ENCODE results near the gene XYLB. TPM values are rescaled to one million over a fixed set of nuclear protein-coding genes. Genes with fewer than 3 reads are reported as not detected.

XYLB gene
- total RNA-seq, 1 experiment from 2014 or later: 1.5 TPM

GRCh38 chr3:38365469-38366062 lies 19.0 kb downstream of the XYLB start:
- no peak overlapping the region for H3K4me3 ChIP-seq (ENCODE audit: insufficient read depth, low read depth, low read length)

GRCh38 chr3:38366082-38366481 lies 19.5 kb downstream of the XYLB start:
- Histone ChIP-seq H3K4me3 (ENCODE audit: insufficient read depth, low read depth, low read length) (no peak overlapping the region), H3K36me3 (replicated peaks; ENCODE audit: control insufficient read depth, insufficient read depth, low read length) (no peaks in the 10 kb centered on the region; the same call in 1 of the 2 replicates), H3K27me3 (ENCODE audit: control insufficient read depth, insufficient read depth, low read length) (no peaks in the 10 kb centered on the region)
- DNase-seq: no peak

More at GRCh38 chr3:38365469-38366062, 19.0 kb downstream of the XYLB start:
- no peaks in the 10 kb centered on the region for H3K27me3 ChIP-seq (ENCODE audit: control insufficient read depth, insufficient read depth, low read length)
- no peaks in the 10 kb centered on the region; the same call in 1 of the 2 replicates for H3K36me3 ChIP-seq (replicated peaks; ENCODE audit: control insufficient read depth, insufficient read depth, low read length)
- DNase-seq: no peak

DNA sequence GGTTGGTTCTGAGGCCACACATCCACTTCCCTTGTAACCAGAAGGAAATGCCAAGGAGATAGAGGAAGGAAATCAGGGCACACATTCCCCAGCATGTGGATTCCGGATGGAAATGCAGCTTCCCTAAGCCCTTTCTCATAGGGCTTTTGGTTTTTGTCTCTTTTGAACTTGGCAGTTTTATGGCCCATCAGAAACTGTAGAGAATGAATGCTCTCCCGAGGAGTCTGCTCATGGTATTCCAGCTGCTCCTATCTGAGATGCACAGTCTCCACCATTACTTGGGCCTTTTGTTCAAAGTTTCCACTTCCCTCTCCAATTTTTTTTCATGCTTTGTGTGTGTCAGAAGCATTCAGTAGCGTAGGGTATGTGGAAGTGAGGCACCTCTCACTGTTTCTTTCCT lies 21.2 kb downstream of the XYLB start:
- Histone ChIP-seq H3K36me3 (replicated peaks; ENCODE audit: control insufficient read depth, insufficient read depth, low read length) (no peaks in the 10 kb centered on the region; the same call in 1 of the 2 replicates), H3K4me3 (ENCODE audit: insufficient read depth, low read depth, low read length) (no peak overlapping the region), H3K27me3 (ENCODE audit: control insufficient read depth, insufficient read depth, low read length) (no peaks in the 10 kb centered on the region)
- no peak for DNase-seq

GRCh38 chr3:38368238-38368637 lies 21.7 kb downstream of the XYLB start:
- no peak overlapping the region for H3K4me3 ChIP-seq (ENCODE audit: insufficient read depth, low read depth, low read length)
- H3K27me3 ChIP-seq (ENCODE audit: control insufficient read depth, insufficient read depth, low read length): no peaks in the 10 kb centered on the region
- H3K36me3 ChIP-seq (replicated peaks; ENCODE audit: control insufficient read depth, insufficient read depth, low read length): no peaks in the 10 kb centered on the region; the same call in 1 of the 2 replicates
- DNase-seq: no peak

DNA sequence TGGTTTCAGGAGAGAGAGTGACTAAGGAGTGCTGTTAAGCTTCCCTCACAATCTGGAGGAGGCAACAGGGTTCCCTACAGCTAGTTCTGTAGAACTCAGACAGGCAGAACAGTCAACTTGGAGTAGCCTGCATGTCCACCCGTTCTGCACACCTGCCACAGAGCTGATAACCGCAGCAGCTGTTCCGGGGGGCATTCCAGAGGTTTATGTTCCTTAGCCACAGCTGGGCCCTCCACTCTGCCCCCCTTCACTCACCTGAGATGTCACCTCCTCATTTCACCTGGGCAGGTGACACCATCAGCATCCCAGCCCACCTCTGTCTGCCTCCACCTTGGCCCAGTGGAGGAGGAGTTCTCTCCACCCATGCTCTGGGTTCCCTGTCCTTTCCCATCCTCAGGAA lies 22.6 kb downstream of the XYLB start:
- no peak overlapping the region for H3K4me3 ChIP-seq (ENCODE audit: insufficient read depth, low read depth, low read length)
- no peak for DNase-seq

GRCh38 chr3:38370149-38370548 lies 23.6 kb downstream of the XYLB start:
- Histone ChIP-seq H3K36me3 (replicated peaks; ENCODE audit: control insufficient read depth, insufficient read depth, low read length) (no peaks in the 10 kb centered on the region; the same call in 1 of the 2 replicates), H3K27me3 (ENCODE audit: control insufficient read depth, insufficient read depth, low read length) (no peaks in the 10 kb centered on the region), H3K4me3 (ENCODE audit: insufficient read depth, low read depth, low read length) (no peak overlapping the region)
- no peak for DNase-seq

More for the DNA sequence above, 22.6 kb downstream of the XYLB start:
- H3K36me3 ChIP-seq (replicated peaks; ENCODE audit: control insufficient read depth, insufficient read depth, low read length): no peaks in the 10 kb centered on the region; the same call in 1 of the 2 replicates
- H3K27me3 ChIP-seq (ENCODE audit: control insufficient read depth, insufficient read depth, low read length): no peaks in the 10 kb centered on the region

DNA sequence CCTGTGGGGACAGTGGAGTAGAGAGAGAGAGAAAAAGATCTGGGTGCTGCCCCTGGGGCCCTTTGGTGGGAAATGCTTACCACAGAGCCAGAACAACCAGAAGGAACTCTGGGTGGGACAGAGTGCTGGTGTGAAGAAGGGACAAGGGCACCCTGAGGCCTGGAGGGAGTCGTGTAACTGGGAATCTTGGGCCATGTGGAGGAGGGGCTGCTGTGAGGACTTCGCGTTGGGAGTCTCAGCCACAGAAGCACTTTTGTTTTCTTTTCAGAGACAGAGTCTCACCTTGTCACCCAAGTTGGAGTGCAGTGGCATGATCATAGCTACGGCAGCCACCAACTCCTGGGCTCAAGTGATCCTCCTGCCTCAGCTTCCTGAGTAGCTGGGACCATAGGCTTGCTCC lies 24.3 kb downstream of the XYLB start:
- no peak overlapping the region for H3K4me3 ChIP-seq (ENCODE audit: insufficient read depth, low read depth, low read length)
- H3K36me3 ChIP-seq (replicated peaks; ENCODE audit: control insufficient read depth, insufficient read depth, low read length): no peaks in the 10 kb centered on the region; the same call in 1 of the 2 replicates

GRCh38 chr3:38371541-38372213 lies 25.1 kb downstream of the XYLB start:
- no peaks in the 10 kb centered on the region for H3K27me3 ChIP-seq (ENCODE audit: control insufficient read depth, insufficient read depth, low read length)

More for the DNA sequence above, 24.3 kb downstream of the XYLB start:
- H3K27me3 ChIP-seq (ENCODE audit: control insufficient read depth, insufficient read depth, low read length): no peaks in the 10 kb centered on the region
- no peak for DNase-seq

GRCh38 chr3:38372214-38372601 lies 25.6 kb downstream of the XYLB start:
- Histone ChIP-seq H3K27me3 (ENCODE audit: control insufficient read depth, insufficient read depth, low read length) (no peaks in the 10 kb centered on the region), H3K4me3 (ENCODE audit: insufficient read depth, low read depth, low read length) (no peak overlapping the region), H3K36me3 (replicated peaks; ENCODE audit: control insufficient read depth, insufficient read depth, low read length) (no peaks in the 10 kb centered on the region)
- no peak for DNase-seq

More at GRCh38 chr3:38371541-38372213, 25.1 kb downstream of the XYLB start:
- H3K4me3 ChIP-seq (ENCODE audit: insufficient read depth, low read depth, low read length): no peak overlapping the region
- DNase-seq: no peak
- H3K36me3 ChIP-seq (replicated peaks; ENCODE audit: control insufficient read depth, insufficient read depth, low read length): no peaks in the 10 kb centered on the region; the same call in 1 of the 2 replicates

DNA sequence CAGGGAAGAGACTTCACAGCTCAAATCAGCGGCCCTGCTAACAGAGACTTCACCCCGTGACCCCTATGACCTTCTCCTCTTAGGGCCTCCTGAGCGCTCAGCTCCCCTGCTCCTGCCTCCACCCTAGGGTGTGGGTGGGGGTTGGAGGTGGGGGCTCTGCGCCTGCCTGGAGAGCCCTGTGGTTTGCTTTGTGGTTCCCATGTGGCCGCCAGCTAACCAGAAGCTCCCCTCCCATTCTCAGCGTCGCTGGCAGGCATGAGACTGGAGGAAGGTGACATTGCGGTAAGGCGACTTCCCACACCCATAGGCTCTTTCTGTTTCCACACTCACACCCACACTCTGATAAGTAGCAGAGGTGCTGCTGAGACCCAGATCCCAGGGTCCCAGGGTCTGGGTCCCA lies 27.6 kb downstream of the XYLB start:
- no peaks in the 10 kb centered on the region for H3K27me3 ChIP-seq (ENCODE audit: control insufficient read depth, insufficient read depth, low read length)

GRCh38 chr3:38375072-38375471 lies 28.5 kb downstream of the XYLB start:
- no peaks in the 10 kb centered on the region for H3K27me3 ChIP-seq (ENCODE audit: control insufficient read depth, insufficient read depth, low read length)
- DNase-seq: no peak
- no peaks in the 10 kb centered on the region for H3K36me3 ChIP-seq (replicated peaks; ENCODE audit: control insufficient read depth, insufficient read depth, low read length)
- H3K4me3 ChIP-seq (ENCODE audit: insufficient read depth, low read depth, low read length): no peak overlapping the region

More for the DNA sequence above, 27.6 kb downstream of the XYLB start:
- H3K4me3 ChIP-seq (ENCODE audit: insufficient read depth, low read depth, low read length): no peak overlapping the region
- H3K36me3 ChIP-seq (replicated peaks; ENCODE audit: control insufficient read depth, insufficient read depth, low read length): no peaks in the 10 kb centered on the region
- no peak for DNase-seq

- Histone ChIP-seq H3K36me3 (replicated peaks; ENCODE audit: control insufficient read depth, insufficient read depth, low read length) (peaks cover under 1% of the 10 kb centered on the region; the same call in 1 of the 2 replicates), H3K27me3 (ENCODE audit: control insufficient read depth, insufficient read depth, low read length) (no peaks in the 10 kb centered on the region), H3K4me3 (ENCODE audit: insufficient read depth, low read depth, low read length) (no peak overlapping the region)
- DNase-seq: no peak
Observed at GRCh38 chr3:38375488-38376097, 29.0 kb downstream of the XYLB start.

DNA sequence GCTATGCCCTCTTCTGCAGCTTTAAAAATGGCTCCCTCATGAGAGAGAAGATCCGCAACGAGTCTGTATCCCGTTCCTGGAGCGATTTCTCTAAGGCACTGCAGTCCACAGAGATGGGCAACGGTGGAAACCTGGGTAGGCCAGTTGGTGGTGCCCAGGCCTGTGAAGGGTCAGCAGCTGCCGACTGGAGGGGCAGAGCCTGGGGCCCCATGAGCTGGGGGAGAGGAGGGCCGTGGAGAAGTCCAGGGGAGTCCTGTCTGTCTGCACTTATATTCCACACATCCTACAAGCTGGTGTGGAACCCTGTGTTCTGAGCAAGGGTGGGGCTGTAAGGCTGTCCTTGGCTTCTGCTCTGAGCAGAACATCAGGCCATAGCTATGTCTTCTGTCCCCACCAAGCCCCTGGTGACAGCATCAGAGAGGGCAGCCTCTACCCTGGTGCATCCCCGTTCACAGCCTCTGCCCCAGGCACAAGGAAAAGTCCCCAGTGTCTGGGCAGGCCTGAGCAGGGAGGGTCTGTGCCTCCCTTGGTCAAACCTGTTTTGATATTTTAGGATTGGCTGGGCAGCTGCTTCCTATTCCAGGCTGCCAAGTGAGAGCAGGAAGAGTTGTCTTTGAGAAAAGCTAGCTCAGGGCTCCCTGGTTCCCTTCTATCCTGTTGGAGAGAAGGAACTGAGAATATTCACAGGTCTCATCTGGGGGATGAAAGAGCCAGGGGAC lies 29.7 kb downstream of the XYLB start:
- peaks cover 1% of the 10 kb centered on the region; the same call in 1 of the 2 replicates for H3K36me3 ChIP-seq (replicated peaks; ENCODE audit: control insufficient read depth, insufficient read depth, low read length)
- no peak for DNase-seq
- H3K4me3 ChIP-seq (ENCODE audit: insufficient read depth, low read depth, low read length): no peak overlapping the region
- H3K27me3 ChIP-seq (ENCODE audit: control insufficient read depth, insufficient read depth, low read length): no peaks in the 10 kb centered on the region

DNA sequence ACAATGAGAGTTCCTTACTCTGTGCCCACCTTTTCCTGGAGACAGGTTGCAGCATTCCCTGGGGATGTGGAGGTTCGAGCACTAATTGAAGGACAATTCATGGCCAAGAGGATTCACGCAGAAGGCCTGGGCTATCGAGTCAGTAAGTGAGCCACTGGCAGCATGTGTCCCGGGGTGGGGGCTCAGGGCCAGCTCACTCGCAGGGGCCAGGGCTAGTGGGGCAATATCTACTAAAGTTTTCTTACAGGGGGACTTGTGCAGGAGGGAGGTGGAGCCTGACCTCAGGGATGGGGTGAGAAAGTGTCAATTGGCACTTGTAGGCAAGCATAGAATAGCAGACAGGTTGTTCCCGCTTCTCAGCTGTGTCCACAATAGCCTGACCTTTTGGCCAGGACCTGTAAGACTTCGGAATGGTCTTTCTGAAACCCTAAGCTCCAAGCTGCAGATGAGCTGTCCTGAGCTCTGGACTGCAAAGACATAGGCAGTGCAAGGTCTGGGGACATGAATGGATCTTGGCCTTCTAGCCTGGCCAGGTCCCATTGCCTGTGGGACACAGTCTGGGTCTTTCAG lies 32.7 kb downstream of the XYLB start:
- no peak for DNase-seq
- H3K36me3 ChIP-seq (replicated peaks; ENCODE audit: control insufficient read depth, insufficient read depth, low read length): peaks cover 1% of the 10 kb centered on the region; the same call in 1 of the 2 replicates
- H3K27me3 ChIP-seq (ENCODE audit: control insufficient read depth, insufficient read depth, low read length): no peaks in the 10 kb centered on the region
- no peak overlapping the region for H3K4me3 ChIP-seq (ENCODE audit: insufficient read depth, low read depth, low read length)
